ENCODE results near the gene CYFIP1. TPM values are rescaled to one million over a fixed set of nuclear protein-coding genes. Genes with fewer than 3 reads are reported as not detected.

Gene CYFIP1
- polyA plus RNA-seq, 1 donor from 2014 or later: 9.3 TPM

DNA sequence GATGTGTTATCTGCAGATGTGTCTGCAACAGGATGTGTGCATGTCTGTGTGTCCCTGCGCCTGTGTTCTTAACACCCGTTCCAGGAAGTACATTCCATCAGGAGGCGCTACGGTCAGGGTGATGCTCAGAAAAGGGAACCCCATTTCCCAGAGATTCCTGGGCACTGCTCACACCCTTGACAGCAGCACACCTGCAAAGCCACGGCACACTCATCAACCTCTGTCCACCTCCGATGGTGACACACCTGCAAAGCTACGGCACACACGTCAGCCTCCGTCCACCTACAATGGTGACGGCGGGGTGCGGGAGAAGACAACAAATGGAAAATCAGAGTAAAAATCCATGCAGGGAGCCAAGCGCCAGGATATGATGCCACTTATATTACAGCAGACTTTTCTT is 86.3 kb downstream of the CYFIP1 start:
- Histone ChIP-seq H3K27ac (ENCODE audit: low read length) (no peak overlapping the region), H3K4me2 (ENCODE audit: low read length) (no peak overlapping the region)

DNA sequence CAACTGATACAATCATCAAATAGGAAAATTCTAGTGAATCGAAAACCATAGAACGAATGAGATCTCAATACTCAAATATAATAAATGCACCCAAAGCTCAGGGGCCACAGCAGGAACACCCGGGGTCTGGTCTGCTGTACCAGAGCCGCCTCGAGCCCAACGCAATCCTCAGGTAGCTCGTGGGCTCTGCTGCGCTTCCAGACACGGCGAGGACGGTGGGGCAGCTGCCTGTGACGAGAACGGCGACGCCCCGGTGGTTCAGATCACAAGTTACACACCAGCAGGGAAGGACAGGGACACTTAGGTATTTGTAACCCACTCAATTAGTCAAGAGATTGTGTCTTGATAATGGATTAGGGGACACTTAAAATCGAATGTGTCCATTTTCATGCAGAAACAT is 87.1 kb downstream of the CYFIP1 start:
- Histone ChIP-seq H4K20me1 (ENCODE audit: insufficient read depth) (no peaks in the 10 kb centered on the region), H3K4me2 (ENCODE audit: low read length) (no peak overlapping the region), H3K4me3 (ENCODE audit: low read length) (no peak overlapping the region), H3K27ac (ENCODE audit: low read length) (no peak overlapping the region), H3K27me3 (ENCODE audit: insufficient read depth, low read depth, low read length) (no peaks in the 10 kb centered on the region), H3K9ac (ENCODE audit: low read length) (no peak overlapping the region), H3K36me3 (ENCODE audit: insufficient read depth, low read length) (no peaks in the 10 kb centered on the region), H3K9me3 (ENCODE audit: low read length) (no peaks in the 10 kb centered on the region), H3F3A (ENCODE audit: insufficient read depth, low read length, poor library complexity, severe bottlenecking) (no peaks in the 10 kb centered on the region), H3K79me2 (replicated peaks; ENCODE audit: insufficient read depth, low read length) (no peaks in the 10 kb centered on the region), H2AFZ (ENCODE audit: low read depth, low read length) (no peak overlapping the region), H3K9me2 (ENCODE audit: insufficient read depth, low read length) (no peaks in the 10 kb centered on the region)
- no peak for TF ChIP-seq SMC3 (conservative IDR thresholded peaks at IDR 0.05; ENCODE audit: poor library complexity)
- TF ChIP-seq, protein P1, sequence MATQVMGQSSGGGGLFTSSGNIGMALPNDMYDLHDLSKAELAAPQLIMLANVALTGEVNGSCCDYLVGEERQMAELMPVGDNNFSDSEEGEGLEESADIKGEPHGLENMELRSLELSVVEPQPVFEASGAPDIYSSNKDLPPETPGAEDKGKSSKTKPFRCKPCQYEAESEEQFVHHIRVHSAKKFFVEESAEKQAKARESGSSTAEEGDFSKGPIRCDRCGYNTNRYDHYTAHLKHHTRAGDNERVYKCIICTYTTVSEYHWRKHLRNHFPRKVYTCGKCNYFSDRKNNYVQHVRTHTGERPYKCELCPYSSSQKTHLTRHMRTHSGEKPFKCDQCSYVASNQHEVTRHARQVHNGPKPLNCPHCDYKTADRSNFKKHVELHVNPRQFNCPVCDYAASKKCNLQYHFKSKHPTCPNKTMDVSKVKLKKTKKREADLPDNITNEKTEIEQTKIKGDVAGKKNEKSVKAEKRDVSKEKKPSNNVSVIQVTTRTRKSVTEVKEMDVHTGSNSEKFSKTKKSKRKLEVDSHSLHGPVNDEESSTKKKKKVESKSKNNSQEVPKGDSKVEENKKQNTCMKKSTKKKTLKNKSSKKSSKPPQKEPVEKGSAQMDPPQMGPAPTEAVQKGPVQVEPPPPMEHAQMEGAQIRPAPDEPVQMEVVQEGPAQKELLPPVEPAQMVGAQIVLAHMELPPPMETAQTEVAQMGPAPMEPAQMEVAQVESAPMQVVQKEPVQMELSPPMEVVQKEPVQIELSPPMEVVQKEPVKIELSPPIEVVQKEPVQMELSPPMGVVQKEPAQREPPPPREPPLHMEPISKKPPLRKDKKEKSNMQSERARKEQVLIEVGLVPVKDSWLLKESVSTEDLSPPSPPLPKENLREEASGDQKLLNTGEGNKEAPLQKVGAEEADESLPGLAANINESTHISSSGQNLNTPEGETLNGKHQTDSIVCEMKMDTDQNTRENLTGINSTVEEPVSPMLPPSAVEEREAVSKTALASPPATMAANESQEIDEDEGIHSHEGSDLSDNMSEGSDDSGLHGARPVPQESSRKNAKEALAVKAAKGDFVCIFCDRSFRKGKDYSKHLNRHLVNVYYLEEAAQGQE (IDR thresholded peaks at IDR 0.05; ENCODE audit: borderline replicate concordance): no peak
- no peak for TF ChIP-seq MXI1 (conservative IDR thresholded peaks at IDR 0.05; ENCODE audit: poor library complexity, severe bottlenecking)
- TF ChIP-seq RAD21 (conservative IDR thresholded peaks at IDR 0.05): no peak
- TF ChIP-seq EP300 (conservative IDR thresholded peaks at IDR 0.05; ENCODE audit: poor library complexity, severe bottlenecking): no peak
- no peak for TF ChIP-seq EZH2 (IDR thresholded peaks at IDR 0.05; ENCODE audit: borderline replicate concordance, insufficient read depth, low read length, poor library complexity, severe bottlenecking)
- no peak for TF ChIP-seq POLR2AphosphoS5 (IDR thresholded peaks at IDR 0.05)
- TF ChIP-seq, protein P2, sequence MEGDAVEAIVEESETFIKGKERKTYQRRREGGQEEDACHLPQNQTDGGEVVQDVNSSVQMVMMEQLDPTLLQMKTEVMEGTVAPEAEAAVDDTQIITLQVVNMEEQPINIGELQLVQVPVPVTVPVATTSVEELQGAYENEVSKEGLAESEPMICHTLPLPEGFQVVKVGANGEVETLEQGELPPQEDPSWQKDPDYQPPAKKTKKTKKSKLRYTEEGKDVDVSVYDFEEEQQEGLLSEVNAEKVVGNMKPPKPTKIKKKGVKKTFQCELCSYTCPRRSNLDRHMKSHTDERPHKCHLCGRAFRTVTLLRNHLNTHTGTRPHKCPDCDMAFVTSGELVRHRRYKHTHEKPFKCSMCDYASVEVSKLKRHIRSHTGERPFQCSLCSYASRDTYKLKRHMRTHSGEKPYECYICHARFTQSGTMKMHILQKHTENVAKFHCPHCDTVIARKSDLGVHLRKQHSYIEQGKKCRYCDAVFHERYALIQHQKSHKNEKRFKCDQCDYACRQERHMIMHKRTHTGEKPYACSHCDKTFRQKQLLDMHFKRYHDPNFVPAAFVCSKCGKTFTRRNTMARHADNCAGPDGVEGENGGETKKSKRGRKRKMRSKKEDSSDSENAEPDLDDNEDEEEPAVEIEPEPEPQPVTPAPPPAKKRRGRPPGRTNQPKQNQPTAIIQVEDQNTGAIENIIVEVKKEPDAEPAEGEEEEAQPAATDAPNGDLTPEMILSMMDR (IDR thresholded peaks at IDR 0.05; ENCODE audit: poor library complexity, severe bottlenecking): no peak
- no peak for TF ChIP-seq TAF1 (IDR thresholded peaks at IDR 0.05; ENCODE audit: low read depth)

More for the DNA sequence above, 86.3 kb downstream of the CYFIP1 start:
- TF ChIP-seq TAF1 (IDR thresholded peaks at IDR 0.05; ENCODE audit: low read depth) (no peak), RAD21 (conservative IDR thresholded peaks at IDR 0.05) (no peak), EZH2 (IDR thresholded peaks at IDR 0.05; ENCODE audit: borderline replicate concordance, insufficient read depth, low read length, poor library complexity, severe bottlenecking) (no peak), EP300 (conservative IDR thresholded peaks at IDR 0.05; ENCODE audit: poor library complexity, severe bottlenecking) (no peak), MXI1 (conservative IDR thresholded peaks at IDR 0.05; ENCODE audit: poor library complexity, severe bottlenecking) (no peak)
- TF ChIP-seq, protein P1 (IDR thresholded peaks at IDR 0.05; ENCODE audit: borderline replicate concordance): no peak
- TF ChIP-seq, protein P2 (IDR thresholded peaks at IDR 0.05; ENCODE audit: poor library complexity, severe bottlenecking): no peak
- Histone ChIP-seq H3K9me3 (ENCODE audit: low read length) (no peaks in the 10 kb centered on the region), H3F3A (ENCODE audit: insufficient read depth, low read length, poor library complexity, severe bottlenecking) (no peaks in the 10 kb centered on the region), H3K36me3 (ENCODE audit: insufficient read depth, low read length) (no peaks in the 10 kb centered on the region), H4K20me1 (ENCODE audit: insufficient read depth) (no peaks in the 10 kb centered on the region), H3K9ac (ENCODE audit: low read length) (no peak overlapping the region), H2AFZ (ENCODE audit: low read depth, low read length) (no peak overlapping the region), H3K4me3 (ENCODE audit: low read length) (no peak overlapping the region), H3K79me2 (replicated peaks; ENCODE audit: insufficient read depth, low read length) (no peaks in the 10 kb centered on the region), H3K9me2 (ENCODE audit: insufficient read depth, low read length) (no peaks in the 10 kb centered on the region), H3K27me3 (ENCODE audit: insufficient read depth, low read depth, low read length) (no peaks in the 10 kb centered on the region)

Measured in neural cell (in vitro differentiated cells).